A204.1 (cell line): ENCODE measurements around the gene ROBO3.

Experiments
- FAIRE-seq: peaks from 2 replicates; lab custom pipeline; 2012; peaks lifted over from hg19 to GRCh38; lab: Jason Lieb, UNC

Gene ROBO3

GRCh38 chr11:124922831-124923230 lies 57.6 kb downstream of the ROBO3 start:
- FAIRE-seq, result no peak

GRCh38 chr11:124923296-124923695 lies 58.1 kb downstream of the ROBO3 start:
- no peak for FAIRE-seq

DNA sequence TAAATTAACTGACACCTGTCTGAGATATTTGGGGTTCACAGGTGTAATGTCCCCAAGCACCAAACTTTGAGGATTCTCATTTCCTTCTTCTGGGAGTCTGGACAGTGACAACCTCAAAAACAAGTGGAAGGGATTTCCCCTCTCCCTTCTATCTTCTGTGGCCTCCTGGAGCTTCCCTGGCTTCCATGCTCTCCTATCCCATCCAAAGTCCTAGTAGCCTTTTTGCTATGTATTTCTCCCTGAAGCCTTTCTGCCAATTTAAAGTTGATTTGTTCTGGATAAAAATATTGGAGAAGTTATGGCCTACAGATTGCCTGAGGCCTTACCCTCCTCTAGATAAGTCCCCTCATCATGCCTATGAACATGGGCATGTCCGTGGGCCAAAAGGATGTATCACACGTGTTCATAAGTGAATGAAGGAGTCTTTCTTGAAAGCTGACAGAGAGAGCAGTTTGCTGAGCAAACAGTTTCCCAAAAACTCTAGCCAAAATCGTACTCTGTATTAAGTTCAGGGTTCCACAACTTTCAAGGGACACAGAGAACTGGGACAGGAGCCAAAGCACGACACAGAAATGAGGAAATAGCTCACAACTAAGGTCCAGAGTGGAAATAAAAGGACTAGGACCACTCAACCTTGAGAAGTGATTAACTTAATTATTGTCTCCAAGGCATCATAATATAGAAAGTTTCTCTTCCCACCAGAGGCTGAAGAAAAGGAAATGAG lies 63.9 kb downstream of the ROBO3 start:
- FAIRE-seq, result no peak

DNA sequence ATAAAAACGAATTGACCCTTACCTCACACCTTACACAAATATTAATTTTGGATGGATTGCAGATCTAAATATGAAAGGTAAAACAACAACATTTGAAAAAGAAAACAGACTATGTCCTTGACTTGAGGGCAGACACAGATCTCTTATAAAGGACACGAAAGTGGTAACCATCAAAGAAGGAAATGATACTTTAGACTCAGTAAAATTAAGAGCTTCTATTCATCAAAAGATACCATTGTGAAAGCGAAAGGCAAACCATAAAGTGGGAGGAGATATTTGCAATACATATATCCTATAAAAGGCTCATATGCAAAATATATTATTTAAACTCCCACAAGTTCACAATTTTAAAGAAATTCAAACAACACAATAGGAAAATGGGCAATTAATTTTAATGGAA lies 65.6 kb downstream of the ROBO3 start:
- FAIRE-seq, result no peak
